ENCODE results near the gene SAP30L. TPM values are rescaled to one million over a fixed set of nuclear protein-coding genes. Genes with fewer than 3 reads are reported as not detected.

Gene SAP30L
- total and polyA plus RNA-seq, 2 of the 4 experiments (the other 2 are of a cell fraction): 9.7 to 17.6 TPM

DNA sequence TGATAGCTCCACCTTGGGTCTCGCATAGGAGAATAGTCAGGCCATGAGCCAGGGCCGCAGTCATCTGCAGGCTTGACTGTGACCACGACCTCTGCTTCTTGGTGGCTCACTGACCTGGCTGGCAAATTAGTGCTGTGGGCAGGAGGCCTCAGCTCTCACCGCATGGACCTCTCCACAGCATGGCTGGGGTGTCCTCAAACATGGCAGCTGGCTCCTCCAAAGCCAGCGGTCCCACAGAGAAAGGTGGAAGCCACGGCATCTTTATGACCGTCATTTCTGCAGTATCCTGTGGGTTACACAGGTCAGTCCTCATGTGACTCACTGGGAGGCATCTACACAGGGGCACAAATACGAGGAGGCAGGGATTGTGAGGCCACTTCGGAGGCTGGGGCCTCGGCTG is 43.2 kb upstream of the SAP30L start:
- Histone ChIP-seq H3K23ac (ENCODE audit: low read depth, low read length) (no peak overlapping the region), H3K4ac (ENCODE audit: low read depth, low read length) (no peak overlapping the region; the same call in 1 of the 2 replicates), H4K8ac (ENCODE audit: low read depth in 2 of 2, low read length in 2 of 2) (no peak overlapping the region), H3K79me1 (ENCODE audit: low read depth in 1 of 2, low read length in 2 of 2) (peaks cover 0 to 7% of the 10 kb centered on the region in 2 experiments; a peak in 2 of 4 replicates), H3K4me2 (ENCODE audit: low read depth, low read length) (no peak overlapping the region), H3K4me1 (ENCODE audit: control insufficient read depth, insufficient read depth, low read length) (peaks cover 3% of the 10 kb centered on the region; the same call in 1 of the 2 replicates), H4K20me1 (ENCODE audit: insufficient read depth, low read length) (no peaks in the 10 kb centered on the region), H4K91ac (ENCODE audit: insufficient read depth, low read depth, low read length) (no peak overlapping the region), H4K5ac (ENCODE audit: low read depth, low read length) (no peak overlapping the region), H3K9me1 (ENCODE audit: insufficient read depth, low read length) (0 out of 2 replicates have a peak, but pooled peaks cover 5% of the 10 kb centered on the region), H3K27ac (ENCODE audit: insufficient read depth, low read length) (no peak overlapping the region), H3K4me3 (ENCODE audit: insufficient read depth, low read depth, low read length) (no peak overlapping the region), H3K9ac (ENCODE audit: low read depth, low read length) (no peak overlapping the region), H3K27me3 (ENCODE audit: control insufficient read depth, insufficient read depth, low read length) (no peaks in the 10 kb centered on the region), H3K9me3 (ENCODE audit: control insufficient read depth, insufficient read depth, low read length) (no peaks in the 10 kb centered on the region), H2BK5ac (ENCODE audit: low read depth, low read length, poor library complexity, severe bottlenecking) (no peak overlapping the region), H3K56ac (ENCODE audit: extremely low read depth, insufficient read depth, low read length) (no peak overlapping the region), H2AK9ac (replicated peaks; ENCODE audit: low read depth, low read length, poor library complexity) (no peak overlapping the region), H2BK120ac (ENCODE audit: low read depth, low read length) (no peak overlapping the region), H2BK20ac (ENCODE audit: low read depth, low read length) (no peak overlapping the region), H2AK5ac (ENCODE audit: low read depth, low read length) (no peak overlapping the region), H2BK15ac (ENCODE audit: low read depth, low read length) (no peak overlapping the region), H3K14ac (replicated peaks; ENCODE audit: low read depth, low read length) (no peak overlapping the region), H3K36me3 (ENCODE audit: control insufficient read depth, insufficient read depth, low read length) (no peaks in the 10 kb centered on the region), H2AFZ (replicated peaks; ENCODE audit: low read length, poor library complexity) (no peak overlapping the region), H3K18ac (ENCODE audit: low read depth, low read length) (no peak overlapping the region)
- CTCF ChIA-PET: no interaction called here
- DNase-seq: no peak
- 97% methylated on average over 8 of the region's 10 CpGs; no CpG with 5 or more reads in 1 of the 2 experiments for WGBS, 2 experiments (ENCODE audit: extremely low coverage in 2 of 2, insufficient read length in 1 of 2)
- dilution Hi-C loops (cut with HindIII; ENCODE audit: low sequenced_read_pairs, unreplicated experiment): no loop called here
- intact Hi-C loops (cut with micrococcal nuclease): no loop called here
- TF ChIP-seq, protein P1, sequence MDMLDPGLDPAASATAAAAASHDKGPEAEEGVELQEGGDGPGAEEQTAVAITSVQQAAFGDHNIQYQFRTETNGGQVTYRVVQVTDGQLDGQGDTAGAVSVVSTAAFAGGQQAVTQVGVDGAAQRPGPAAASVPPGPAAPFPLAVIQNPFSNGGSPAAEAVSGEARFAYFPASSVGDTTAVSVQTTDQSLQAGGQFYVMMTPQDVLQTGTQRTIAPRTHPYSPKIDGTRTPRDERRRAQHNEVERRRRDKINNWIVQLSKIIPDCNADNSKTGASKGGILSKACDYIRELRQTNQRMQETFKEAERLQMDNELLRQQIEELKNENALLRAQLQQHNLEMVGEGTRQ (IDR thresholded peaks at IDR 0.05; ENCODE audit: low read depth, low read length): no peak
- TF ChIP-seq NFE2L2 (IDR thresholded peaks at IDR 0.05; ENCODE audit: low read depth, low read length): no peak
- TF ChIP-seq, protein P2, sequence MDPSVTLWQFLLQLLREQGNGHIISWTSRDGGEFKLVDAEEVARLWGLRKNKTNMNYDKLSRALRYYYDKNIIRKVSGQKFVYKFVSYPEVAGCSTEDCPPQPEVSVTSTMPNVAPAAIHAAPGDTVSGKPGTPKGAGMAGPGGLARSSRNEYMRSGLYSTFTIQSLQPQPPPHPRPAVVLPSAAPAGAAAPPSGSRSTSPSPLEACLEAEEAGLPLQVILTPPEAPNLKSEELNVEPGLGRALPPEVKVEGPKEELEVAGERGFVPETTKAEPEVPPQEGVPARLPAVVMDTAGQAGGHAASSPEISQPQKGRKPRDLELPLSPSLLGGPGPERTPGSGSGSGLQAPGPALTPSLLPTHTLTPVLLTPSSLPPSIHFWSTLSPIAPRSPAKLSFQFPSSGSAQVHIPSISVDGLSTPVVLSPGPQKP (IDR thresholded peaks at IDR 0.05; ENCODE audit: borderline replicate concordance, low read depth, low read length): no peak
- no peak for TF ChIP-seq RAD21 (IDR thresholded peaks at IDR 0.05; ENCODE audit: low read length)
- no TSS peak for BruUV-seq (replicated peaks)
- in situ Hi-C loops (cut with MboI; ENCODE audit: low sequenced_read_pairs): no loop called here
- no peak for ATAC-seq (ENCODE audit: low read depth)
- POLR2A ChIA-PET (ENCODE audit: unreplicated experiment): no interaction called here

All from IMR-90 (cell line).